OCI-LY3 (cell line): ENCODE results near the gene HS1BP3.

Experiments
- H2AFZ ChIP-seq: fragments of 200-600, 300-600 bp; shearing (Covaris generic); 2 replicates; pipeline ENCODE4 v1.6.0; 2014; ENCODE audit warnings: antibody characterized with exemption, low read depth, low read length
- H3K27ac ChIP-seq: fragments of 200-600, 300-600 bp; sonication (generic); 2 replicates; pipeline ENCODE4 v1.5.1; 2014; ENCODE audit warnings: mild to moderate bottlenecking, low read length, moderate library complexity, mixed read lengths
- H3K27me3 ChIP-seq: fragments of 200-600, 300-600 bp; sonication (generic); 2 replicates; pipeline ENCODE4 v1.6.1; 2014; ENCODE audit warnings: low read depth, low read length, mixed read lengths
- H3K36me3 ChIP-seq: fragments of 200-600, 300-600 bp; sonication (generic); replicated peaks from 2 replicates; pipeline ENCODE3; 2014; ENCODE audit warnings: low read depth, low read length, mixed read lengths
- H3K4me1 ChIP-seq: fragments of 300-600, 200-600 bp; sonication (generic); 2 replicates; pipeline ENCODE4 v1.6.1; 2014; ENCODE audit warnings: low read length, mixed read lengths
- H3K4me2 ChIP-seq: fragments of 200-600, 300-600 bp; sonication (generic); 2 replicates; pipeline ENCODE4 v1.6.1; 2014; ENCODE audit warnings: low read length, mixed read lengths
- H3K4me3 ChIP-seq: fragments of 300-600, 200-600 bp; sonication (generic); 2 replicates; pipeline ENCODE4 v1.5.1; 2014; ENCODE audit warnings: antibody characterized with exemption, mild to moderate bottlenecking, low read length, moderate library complexity
- H3K79me2 ChIP-seq: fragments of 300-600, 200-600 bp; shearing (Covaris generic); 2 replicates; pipeline ENCODE4 v1.6.1; 2014; ENCODE audit warnings: mild to moderate bottlenecking, low read length, mixed read lengths
- H3K9ac ChIP-seq: fragments of 300-600, 200-600 bp; shearing (Covaris generic); 2 replicates; pipeline ENCODE4 v1.6.0; 2014; ENCODE audit warnings: mild to moderate bottlenecking, low read length, moderate library complexity
- H3K9me3 ChIP-seq: fragments of 200-600, 300-600 bp; shearing (Covaris generic); 2 replicates; pipeline ENCODE4 v1.6.1; 2014; ENCODE audit warnings: low read length, mixed read lengths; ENCODE audit not compliant: insufficient read depth
- H4K20me1 ChIP-seq: fragments of 200-600, 300-600 bp; sonication (generic); 2 replicates; pipeline ENCODE4 v1.6.1; 2016; ENCODE audit warnings: low read length, mixed read lengths; ENCODE audit not compliant: insufficient read depth
- CTCF ChIP-seq: fragments of 200-600, 300-600 bp; sonication (generic); IDR thresholded peaks from 2 replicates; pipeline ENCODE4 v1.5.1; 2014; ENCODE audit warnings: antibody characterized with exemption, low read length, low read depth
- EZH2phosphoT487 ChIP-seq: fragments of 200-600 bp; shearing (Covaris generic); IDR thresholded peaks from 2 replicates; pipeline ENCODE4 v1.6.1; 2018; ENCODE audit warnings: antibody characterized with exemption, mixed run types, low read depth

Gene HS1BP3

DNA sequence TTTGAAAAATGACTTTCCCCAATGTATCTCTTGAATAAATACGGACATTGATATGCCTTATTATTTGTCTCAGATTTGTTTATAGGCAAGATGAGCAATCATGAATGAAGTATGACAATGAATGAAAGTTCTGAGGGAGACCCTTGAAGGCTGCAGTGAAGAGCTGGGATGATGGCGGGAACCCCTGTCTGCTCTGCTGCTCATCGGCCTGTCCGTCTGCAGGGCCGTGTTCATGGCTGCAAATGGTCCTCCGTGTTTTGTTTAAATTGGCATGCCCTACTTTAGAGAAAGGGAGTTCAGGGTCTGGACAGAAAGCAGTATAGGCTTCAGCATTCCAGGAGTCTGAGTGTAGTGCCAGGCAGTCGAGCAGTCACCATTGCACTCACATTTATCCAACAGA is 1.2 kb upstream of the HS1BP3 start:
- Histone ChIP-seq H3K27me3 (no peaks in the 10 kb centered on the region), H3K4me1 (peaks cover 20% of the 10 kb centered on the region), H2AFZ (no peak overlapping the region), H3K79me2 (peaks cover 4% of the 10 kb centered on the region; the same call in 1 of the 2 replicates), H3K36me3 (no peaks in the 10 kb centered on the region), H3K4me3 (peak overlapping the region; percentile 97; the same call in 1 of the 2 replicates), H4K20me1 (no peaks in the 10 kb centered on the region), H3K9ac (no peak overlapping the region), H3K9me3 (no peaks in the 10 kb centered on the region), H3K27ac (no peak overlapping the region), H3K4me2 (peak overlapping the region; percentile 97)
- TF ChIP-seq EZH2phosphoT487 (no peak), CTCF (no peak)

DNA sequence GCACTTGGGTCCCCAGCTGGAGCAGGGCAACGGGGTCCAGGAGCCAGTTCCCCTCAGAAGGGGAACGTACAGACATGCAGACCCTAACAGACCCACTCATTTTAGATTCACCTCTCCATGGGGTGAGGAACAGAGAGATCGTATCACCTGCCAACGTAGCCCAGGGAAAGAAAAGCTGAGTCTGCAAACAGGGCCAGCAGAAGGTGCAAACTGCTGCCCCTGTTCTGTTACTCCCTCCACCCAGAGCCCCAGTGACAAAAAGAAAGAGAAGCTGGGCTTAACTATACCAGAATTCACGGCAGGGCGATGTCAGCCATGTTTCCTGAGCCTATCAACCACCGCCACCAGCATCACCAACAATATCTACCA is 817 bp upstream of the HS1BP3 start:
- no peaks in the 10 kb centered on the region for H4K20me1 ChIP-seq
- peaks cover 15% of the 10 kb centered on the region for H3K4me1 ChIP-seq
- TF ChIP-seq CTCF (no peak), EZH2phosphoT487 (no peak)
- peak overlapping the region; percentile 97 for H3K4me3 ChIP-seq
- H3K79me2 ChIP-seq, result peaks cover 4% of the 10 kb centered on the region; the same call in 1 of the 2 replicates
- peak overlapping the region; percentile 86 for H2AFZ ChIP-seq
- no peaks in the 10 kb centered on the region for H3K36me3 ChIP-seq
- H3K27ac ChIP-seq, result peak overlapping the region; percentile 59; the same call in 1 of the 2 replicates
- H3K9me3 ChIP-seq, result no peaks in the 10 kb centered on the region
- H3K4me2 ChIP-seq, result peak overlapping the region; percentile 97
- no peaks in the 10 kb centered on the region for H3K27me3 ChIP-seq
- peak overlapping the region; percentile 93 for H3K9ac ChIP-seq

DNA sequence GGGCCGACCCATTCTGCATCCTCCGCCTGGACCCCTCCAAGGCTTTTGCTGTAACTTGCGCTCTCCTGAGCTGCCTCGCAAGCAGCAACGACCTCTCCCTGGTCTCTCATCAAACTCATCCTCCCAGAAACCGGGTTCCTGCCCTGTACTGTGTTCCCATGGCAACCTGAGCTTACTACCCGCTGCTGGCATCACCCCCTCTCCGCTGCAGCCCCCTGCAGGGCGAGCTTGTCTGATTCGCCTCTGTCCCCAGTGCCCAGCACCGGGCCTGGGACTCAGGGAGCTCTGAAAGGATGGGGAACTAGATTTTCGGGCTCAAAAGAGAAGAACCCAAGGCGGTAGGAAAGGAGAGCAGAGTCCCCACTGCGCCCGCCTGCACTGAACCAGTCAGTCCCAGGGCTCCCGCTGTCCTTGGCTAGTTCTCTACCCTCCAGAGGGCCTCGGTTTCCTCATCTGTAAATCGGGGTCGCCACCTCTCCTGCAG is 463 bp downstream of the HS1BP3 start:
- peak overlapping the region; percentile 27 for H2AFZ ChIP-seq
- no peaks in the 10 kb centered on the region for H3K36me3 ChIP-seq
- TF ChIP-seq CTCF, result no peak
- TF ChIP-seq EZH2phosphoT487, result no peak
- peaks cover 10% of the 10 kb centered on the region for H3K4me1 ChIP-seq
- no peaks in the 10 kb centered on the region for H3K9me3 ChIP-seq
- peak overlapping the region; percentile 97 for H3K4me3 ChIP-seq
- H4K20me1 ChIP-seq, result no peaks in the 10 kb centered on the region
- no peaks in the 10 kb centered on the region for H3K27me3 ChIP-seq
- H3K27ac ChIP-seq, result no peak overlapping the region
- peak overlapping the region; percentile 84 for H3K9ac ChIP-seq
- H3K79me2 ChIP-seq, result peaks cover 4% of the 10 kb centered on the region; the same call in 1 of the 2 replicates
- H3K4me2 ChIP-seq, result peak overlapping the region; percentile 95

DNA sequence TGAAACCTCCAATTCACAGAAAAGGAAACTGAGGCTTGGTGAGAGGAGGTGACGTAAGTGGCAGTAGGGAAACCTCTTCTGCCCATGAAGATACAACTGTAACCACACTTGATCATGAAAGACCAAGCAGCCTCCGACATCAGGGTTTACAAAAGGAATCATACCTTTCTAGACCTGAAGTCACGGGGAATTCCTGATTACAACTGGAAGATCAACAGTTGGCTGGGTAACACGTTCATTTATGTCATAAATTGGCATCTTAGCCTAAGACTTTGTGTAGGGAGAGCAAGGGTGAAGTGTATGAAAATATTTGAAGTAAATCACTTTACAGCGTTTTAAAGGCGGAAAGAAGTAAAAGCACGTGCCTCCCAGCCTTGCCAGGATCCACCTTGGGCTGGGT is 922 bp downstream of the HS1BP3 start:
- Histone ChIP-seq H3K79me2 (peaks cover 4% of the 10 kb centered on the region; the same call in 1 of the 2 replicates), H4K20me1 (no peaks in the 10 kb centered on the region), H2AFZ (no peak overlapping the region), H3K27ac (no peak overlapping the region), H3K9ac (peak overlapping the region; percentile 84), H3K27me3 (no peaks in the 10 kb centered on the region), H3K36me3 (no peaks in the 10 kb centered on the region), H3K4me2 (peak overlapping the region; percentile 95), H3K9me3 (no peaks in the 10 kb centered on the region), H3K4me1 (peaks cover 10% of the 10 kb centered on the region), H3K4me3 (peak overlapping the region; percentile 97)
- TF ChIP-seq EZH2phosphoT487 (no peak), CTCF (no peak)
